PFSK-1 (cell line): ENCODE data around the gene NFKBIL1.

Source experiments
- FOXP2 ChIP-seq: optimal IDR thresholded peaks from 2 replicates; pipeline ENCODE3; 2011; ENCODE audit warnings: borderline replicate concordance, control low read depth, inconsistent platforms; ENCODE audit not compliant: insufficient read depth; ENCODE audit errors: extremely low read length, extremely low read depth
- POLR2AphosphoS5 ChIP-seq: IDR thresholded peaks from 2 replicates; pipeline ENCODE4 v1.6.1; 2012; ENCODE audit warnings: low read depth, mild to moderate bottlenecking, control low read depth, low read length, moderate library complexity
- SIN3A ChIP-seq: IDR thresholded peaks from 2 replicates; pipeline ENCODE4 v1.6.1; 2012; ENCODE audit warnings: mild to moderate bottlenecking, low read length, moderate library complexity, borderline replicate concordance; ENCODE audit not compliant: insufficient read depth
- TAF1 ChIP-seq: IDR thresholded peaks from 2 replicates; pipeline ENCODE4 v1.6.1; 2012; ENCODE audit warnings: low read length, control low read depth, borderline replicate concordance; ENCODE audit not compliant: insufficient read depth
- TF ChIP-seq, protein P1 (sequence below), 2 experiments: IDR thresholded peaks; 2 replicates each; pipeline versions ENCODE4 v1.6.1 to v1.8.0; 2011 to 2012; ENCODE audit warnings: low read depth in 2 of 2, low read length in 2 of 2, control low read depth in 1 of 2, inconsistent platforms in 1 of 2, mild to moderate bottlenecking in 1 of 2, moderate library complexity in 1 of 2; ENCODE audit not compliant: insufficient read depth in 1 of 2

The NFKBIL1 gene

DNA sequence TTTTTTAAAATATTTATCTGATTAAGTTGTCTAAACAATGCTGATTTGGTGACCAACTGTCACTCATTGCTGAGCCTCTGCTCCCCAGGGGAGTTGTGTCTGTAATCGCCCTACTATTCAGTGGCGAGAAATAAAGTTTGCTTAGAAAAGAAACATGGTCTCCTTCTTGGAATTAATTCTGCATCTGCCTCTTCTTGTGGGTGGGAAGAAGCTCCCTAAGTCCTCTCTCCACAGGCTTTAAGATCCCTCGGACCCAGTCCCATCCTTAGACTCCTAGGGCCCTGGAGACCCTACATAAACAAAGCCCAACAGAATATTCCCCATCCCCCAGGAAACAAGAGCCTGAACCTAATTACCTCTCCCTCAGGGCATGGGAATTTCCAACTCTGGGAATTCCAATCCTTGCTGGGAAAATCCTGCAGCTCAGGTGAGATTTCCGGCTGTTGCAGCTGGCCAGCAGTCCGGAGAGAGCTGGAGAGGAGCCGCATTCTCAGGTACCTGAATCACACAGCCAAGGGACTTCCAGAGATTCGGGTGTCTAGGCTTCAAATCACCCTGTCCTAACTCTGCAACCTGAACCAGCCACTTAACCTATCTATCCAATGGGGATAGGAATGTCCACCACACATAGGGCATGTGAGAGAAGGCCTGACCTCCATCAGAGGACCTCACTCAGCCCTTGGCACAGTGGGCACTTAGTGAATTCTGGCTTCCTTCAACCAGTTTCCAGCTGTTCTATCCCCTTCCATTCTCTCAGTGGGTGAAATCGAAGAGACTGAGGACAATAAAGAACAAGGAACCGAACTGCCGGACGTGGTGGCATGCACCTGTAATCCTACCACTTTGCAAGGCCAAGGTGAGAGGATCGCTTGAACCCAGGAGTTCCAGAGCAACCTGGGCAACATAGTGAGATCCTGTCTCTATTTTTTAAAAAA lies 31.0 kb downstream of the NFKBIL1 start:
- TF ChIP-seq, protein P1, sequence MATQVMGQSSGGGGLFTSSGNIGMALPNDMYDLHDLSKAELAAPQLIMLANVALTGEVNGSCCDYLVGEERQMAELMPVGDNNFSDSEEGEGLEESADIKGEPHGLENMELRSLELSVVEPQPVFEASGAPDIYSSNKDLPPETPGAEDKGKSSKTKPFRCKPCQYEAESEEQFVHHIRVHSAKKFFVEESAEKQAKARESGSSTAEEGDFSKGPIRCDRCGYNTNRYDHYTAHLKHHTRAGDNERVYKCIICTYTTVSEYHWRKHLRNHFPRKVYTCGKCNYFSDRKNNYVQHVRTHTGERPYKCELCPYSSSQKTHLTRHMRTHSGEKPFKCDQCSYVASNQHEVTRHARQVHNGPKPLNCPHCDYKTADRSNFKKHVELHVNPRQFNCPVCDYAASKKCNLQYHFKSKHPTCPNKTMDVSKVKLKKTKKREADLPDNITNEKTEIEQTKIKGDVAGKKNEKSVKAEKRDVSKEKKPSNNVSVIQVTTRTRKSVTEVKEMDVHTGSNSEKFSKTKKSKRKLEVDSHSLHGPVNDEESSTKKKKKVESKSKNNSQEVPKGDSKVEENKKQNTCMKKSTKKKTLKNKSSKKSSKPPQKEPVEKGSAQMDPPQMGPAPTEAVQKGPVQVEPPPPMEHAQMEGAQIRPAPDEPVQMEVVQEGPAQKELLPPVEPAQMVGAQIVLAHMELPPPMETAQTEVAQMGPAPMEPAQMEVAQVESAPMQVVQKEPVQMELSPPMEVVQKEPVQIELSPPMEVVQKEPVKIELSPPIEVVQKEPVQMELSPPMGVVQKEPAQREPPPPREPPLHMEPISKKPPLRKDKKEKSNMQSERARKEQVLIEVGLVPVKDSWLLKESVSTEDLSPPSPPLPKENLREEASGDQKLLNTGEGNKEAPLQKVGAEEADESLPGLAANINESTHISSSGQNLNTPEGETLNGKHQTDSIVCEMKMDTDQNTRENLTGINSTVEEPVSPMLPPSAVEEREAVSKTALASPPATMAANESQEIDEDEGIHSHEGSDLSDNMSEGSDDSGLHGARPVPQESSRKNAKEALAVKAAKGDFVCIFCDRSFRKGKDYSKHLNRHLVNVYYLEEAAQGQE (IDR thresholded peaks at IDR 0.05; ENCODE audit: insufficient read depth in 1 of 2, low read depth in 2 of 2, low read length in 2 of 2): no peak
- no peak for TF ChIP-seq POLR2AphosphoS5
- TF ChIP-seq FOXP2: no peak
- TF ChIP-seq TAF1: no peak
- TF ChIP-seq SIN3A: no peak

DNA sequence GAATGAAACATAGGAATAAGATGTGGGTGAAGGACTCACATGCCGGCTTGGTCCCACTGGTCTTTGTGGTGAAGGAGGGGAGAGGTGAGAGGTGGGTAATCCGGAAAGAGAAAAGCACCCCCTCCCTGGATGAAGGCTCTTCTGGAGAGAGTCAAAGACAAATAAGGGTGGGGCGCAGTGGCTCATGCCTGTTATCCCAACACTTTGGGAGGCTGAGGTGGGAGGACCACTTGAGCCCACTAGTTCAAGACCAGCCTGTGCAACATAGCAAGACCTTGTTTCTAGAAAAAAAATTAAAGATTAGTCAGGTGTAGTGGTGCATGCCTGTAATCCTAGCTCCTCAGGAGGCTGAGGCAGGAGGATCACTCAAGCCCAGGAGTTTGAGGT lies 31.7 kb downstream of the NFKBIL1 start:
- TF ChIP-seq, protein P1 (IDR thresholded peaks at IDR 0.05; ENCODE audit: insufficient read depth in 1 of 2, low read depth in 2 of 2, low read length in 2 of 2): no peak
- TF ChIP-seq SIN3A: no peak
- no peak for TF ChIP-seq FOXP2
- TF ChIP-seq TAF1: no peak
- no peak for TF ChIP-seq POLR2AphosphoS5

DNA sequence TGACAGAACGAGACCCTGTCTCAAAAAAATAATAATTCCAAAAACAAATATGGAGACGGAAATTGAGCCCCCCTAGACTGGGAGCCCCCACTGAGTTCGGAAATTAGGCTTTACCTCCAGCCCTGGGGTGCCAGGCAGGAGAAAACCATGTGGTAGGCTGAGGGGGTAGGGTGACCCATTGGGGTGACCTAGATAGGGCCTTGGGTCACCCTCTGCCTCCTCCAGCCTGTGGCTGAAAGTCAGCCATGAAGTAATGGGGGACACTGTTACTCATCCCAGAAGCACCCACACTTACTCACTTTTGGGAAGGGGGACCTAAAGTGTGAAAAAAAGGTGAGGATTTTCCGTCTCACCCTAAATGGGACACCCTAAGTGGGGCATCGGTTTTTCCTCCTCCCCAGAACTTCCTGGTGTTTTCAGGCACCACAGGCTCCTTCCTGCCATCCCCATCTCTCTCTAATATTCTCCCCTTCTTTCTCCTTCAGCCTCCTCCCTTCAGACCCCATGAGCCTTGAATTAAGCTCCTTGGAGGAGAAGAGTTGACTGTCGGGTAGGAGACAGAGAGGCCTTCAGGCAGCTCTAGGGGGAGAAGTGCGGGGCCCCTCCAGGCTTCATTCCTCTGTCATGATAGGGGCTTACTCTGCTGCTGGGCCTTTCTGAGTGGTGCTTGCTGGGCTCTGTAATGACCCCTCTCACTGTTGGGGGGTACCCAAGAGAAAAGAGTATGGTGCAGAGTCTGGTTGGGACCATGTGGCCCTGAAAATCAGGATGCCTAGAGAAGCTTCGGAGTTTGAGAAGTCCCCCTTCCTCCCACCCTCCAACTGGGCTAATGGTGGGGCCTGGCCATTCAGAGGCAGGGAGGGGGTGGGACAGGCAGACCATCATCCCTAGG lies 32.4 kb downstream of the NFKBIL1 start:
- TF ChIP-seq POLR2AphosphoS5 (no peak), TAF1 (no peak), FOXP2 (no peak), SIN3A (no peak)
- TF ChIP-seq, protein P1 (IDR thresholded peaks at IDR 0.05; ENCODE audit: insufficient read depth in 1 of 2, low read depth in 2 of 2, low read length in 2 of 2): no peak

DNA sequence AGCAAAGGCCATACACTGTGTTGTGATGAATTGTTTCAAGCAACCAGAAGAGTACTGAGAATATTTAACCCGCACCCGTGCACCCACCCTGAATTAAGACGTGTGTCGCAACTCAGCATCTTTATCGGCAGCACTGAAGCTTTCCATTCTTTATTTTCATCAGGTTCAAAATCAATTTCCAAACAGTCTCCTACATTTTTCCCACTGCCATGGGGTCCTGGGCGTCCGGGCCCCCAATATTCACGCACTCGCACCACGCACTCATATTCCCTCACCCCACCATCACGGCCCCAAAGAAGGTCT lies 33.0 kb downstream of the NFKBIL1 start:
- TF ChIP-seq SIN3A: no peak
- TF ChIP-seq FOXP2: no peak
- TF ChIP-seq, protein P1 (IDR thresholded peaks at IDR 0.05; ENCODE audit: insufficient read depth in 1 of 2, low read depth in 2 of 2, low read length in 2 of 2): no peak
- TF ChIP-seq POLR2AphosphoS5: no peak
- TF ChIP-seq TAF1: no peak
